Cardiac ventricle fibroblast (primary cell): ENCODE data around the gene SOX5. TPM values are rescaled to one million over a fixed set of nuclear protein-coding genes. Genes with fewer than 3 reads are reported as not detected.

ENCODE experiments used
- total RNA-seq: library from RNA; depleted of rRNA; stranded (reverse); fragments of >200 nt; gene quantifications from 2 replicates; pipeline ENCODE4 v1.2.3, GENCODE V29; 2015

SOX5 gene
- total RNA-seq: 0.81 and 1.6 TPM in 2 replicates

DNA sequence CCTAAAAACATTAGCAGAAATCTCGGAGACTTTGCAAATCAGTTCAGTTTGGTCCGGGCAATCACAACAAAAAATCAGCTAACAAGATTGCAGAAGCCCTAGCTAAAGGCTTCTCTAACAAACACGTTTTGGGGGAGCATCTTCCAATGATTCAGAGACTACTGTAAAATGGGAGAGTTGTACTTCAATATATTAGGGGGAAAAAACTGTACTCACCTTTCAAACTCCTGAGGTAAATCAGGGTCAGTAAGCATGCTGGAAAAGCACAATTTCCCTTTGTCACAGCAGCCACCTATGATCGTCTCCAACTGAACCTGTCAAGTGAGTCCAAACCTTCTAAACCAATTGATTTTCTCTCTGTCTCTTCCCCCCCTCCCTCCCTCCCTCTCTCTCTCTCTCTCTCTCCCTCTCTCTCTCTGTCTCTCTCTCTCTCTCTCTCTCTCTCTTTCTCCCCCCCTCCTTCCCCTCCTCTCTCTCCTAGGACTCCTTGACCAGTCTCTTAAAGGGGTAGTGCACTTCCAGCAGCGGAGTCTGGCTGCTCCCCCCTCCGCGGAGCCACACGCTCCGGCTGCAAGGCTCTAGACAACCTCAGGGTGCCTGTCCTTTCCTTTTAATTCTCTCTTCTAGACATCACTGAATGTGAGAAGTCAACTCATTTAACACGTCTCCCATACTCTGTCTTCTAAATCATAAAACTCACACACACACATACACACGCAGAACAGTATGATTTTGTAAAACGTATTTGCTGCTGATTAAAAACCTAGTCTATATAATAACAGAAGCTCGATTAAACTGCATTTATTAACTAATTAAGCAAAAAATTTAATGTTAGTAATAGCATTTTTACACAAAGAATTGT lies at the start of gene SOX5:
TSS of gene SOX5 (minus strand) at position 323 of the 862 bp plus-strand sequence. CDS start at position 254, 69 bp downstream.

